ENCODE results near the gene CFLAR.

DNA sequence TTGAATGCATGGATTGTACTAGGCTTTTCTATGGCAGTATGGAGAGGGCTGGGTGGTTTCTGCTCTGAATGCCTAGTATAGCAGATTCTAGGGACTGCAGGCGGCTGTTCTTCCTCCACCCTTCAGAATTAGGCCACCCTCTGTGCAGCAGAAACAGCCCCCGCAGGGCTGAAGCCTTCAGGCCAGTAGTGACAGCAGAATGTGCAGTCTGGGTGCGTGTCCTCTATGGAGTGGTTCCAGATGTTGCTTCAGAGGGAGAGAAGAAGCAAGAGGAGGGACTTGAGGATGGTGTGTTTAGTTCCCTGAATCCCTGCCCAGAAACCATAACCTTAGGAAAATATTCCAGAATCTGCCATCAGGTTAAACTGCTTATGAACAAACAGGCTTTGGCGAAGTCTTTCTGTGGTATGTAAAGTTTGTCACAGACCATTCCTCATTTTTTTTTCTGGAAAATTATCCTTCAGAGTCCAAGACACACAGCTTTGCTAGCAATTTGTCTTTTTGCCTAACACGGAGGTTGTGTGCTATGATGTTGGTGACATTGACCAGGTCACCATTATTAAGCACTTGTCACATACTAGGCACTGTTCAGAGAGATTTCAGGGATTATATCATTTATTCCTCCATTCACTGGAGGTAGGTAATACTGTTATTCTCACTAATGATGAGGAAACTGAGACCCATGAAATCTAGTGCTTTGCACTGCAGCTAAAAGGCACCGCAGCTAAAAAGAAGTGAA, 88.1 kb downstream of the CFLAR start:
- TF ChIP-seq CTCF (IDR thresholded peaks at IDR 0.05), result no peak
- TF ChIP-seq POLR2A (IDR thresholded peaks at IDR 0.05), result no peak
